ENCODE results near the gene SGF29.
"Not testable (repeated sequence)": the region's sequence is repeated elsewhere in the genome, so short reads cannot be mapped to it uniquely, and the experiment has no call there.

Gene SGF29

DNA sequence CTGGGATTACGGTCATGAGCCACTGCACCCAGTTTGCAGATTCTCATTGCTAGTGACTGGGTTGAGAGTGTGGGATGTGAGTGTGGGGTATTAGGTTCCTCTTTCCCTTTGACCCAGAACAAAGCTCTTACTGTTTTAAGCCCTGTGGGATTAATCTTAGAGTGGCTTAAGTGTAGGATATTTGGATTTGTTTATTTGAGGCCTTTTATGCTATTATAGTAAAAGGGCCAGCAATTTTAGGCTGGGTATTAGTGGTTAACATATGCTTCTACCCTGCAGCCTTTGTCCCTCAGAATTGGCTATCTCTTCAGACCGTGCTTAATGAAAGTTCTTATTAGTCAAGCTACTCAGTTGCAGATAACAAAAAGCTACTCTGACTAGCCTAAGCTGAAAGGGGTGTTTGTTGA, 3.2 kb downstream of the SGF29 start:
- Histone ChIP-seq H3K4me3 (no peak overlapping the region), H3K4me2 (peak overlapping the region in 5 of 11 experiments; percentile 3 to 17 (median 10); a peak in 3 of 22 replicates), H3K9ac (no peak overlapping the region), H3K27ac (no peak overlapping the region), H3K27me3 (no peaks in the 10 kb centered on the region), H4K20me1 (peaks cover 0 to 42% (median 7%) of the 10 kb centered on the region in 11 experiments; a peak in 11 of 22 replicates), H3K4me1 (peaks cover 15 to 41% (median 33%) of the 10 kb centered on the region in 10 experiments), H3K36me3 (peaks cover 26 to 62% (median 44%) of the 10 kb centered on the region in 11 experiments), H3K9me3 (replicated peaks in 1 of 11) (peaks cover 0 to 22% (median 17%) of the 10 kb centered on the region in 11 experiments; a peak in 18 of 22 replicates)
- TF ChIP-seq Cebpa-rat (IDR thresholded peaks at IDR 0.05), result no peak

DNA sequence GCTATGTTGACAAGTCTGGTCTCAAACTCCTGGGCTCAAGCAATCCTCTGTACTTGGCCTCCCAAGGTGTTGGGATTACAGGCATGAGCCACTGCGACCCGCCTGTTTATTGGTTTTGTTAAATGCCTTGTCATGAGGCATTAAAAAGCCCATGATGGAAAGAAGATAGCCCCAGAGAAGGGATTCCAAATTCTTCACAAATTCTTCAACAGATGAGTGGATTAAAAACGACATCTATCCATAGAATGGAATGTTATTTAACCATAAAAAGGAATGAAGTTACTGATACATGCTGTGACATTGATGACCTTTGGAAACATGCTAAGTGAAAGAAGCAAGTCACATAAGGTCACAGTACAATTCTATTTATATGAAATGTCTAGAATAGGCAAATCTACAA, 4.7 kb downstream of the SGF29 start:
- Histone ChIP-seq H4K20me1 (peaks cover 0 to 57% (median 21%) of the 10 kb centered on the region in 11 experiments; a peak in 11 of 22 replicates), H3K27me3 (no peaks in the 10 kb centered on the region), H3K4me2 (no peak overlapping the region), H3K4me3 (no peak overlapping the region), H3K27ac (no peak overlapping the region), H3K4me1 (peaks cover 10 to 32% (median 26%) of the 10 kb centered on the region in 10 experiments), H3K9me3 (replicated peaks in 1 of 11) (peaks cover 0 to 22% (median 17%) of the 10 kb centered on the region in 11 experiments; a peak in 18 of 22 replicates), H3K9ac (no peak overlapping the region), H3K36me3 (peaks cover 26 to 62% (median 44%) of the 10 kb centered on the region in 11 experiments)
- TF ChIP-seq Cebpa-rat (IDR thresholded peaks at IDR 0.05), result no peak

GRCh38 chr16:28561557-28562187, 8.0 kb downstream of the SGF29 start:
- no peak overlapping the region for H3K27ac ChIP-seq
- H3K4me1 ChIP-seq, result peaks cover 0 to 12% (median 6%) of the 10 kb centered on the region in 10 experiments; a peak in 14 of 20 replicates
- peaks cover 39 to 68% (median 55%) of the 10 kb centered on the region in 11 experiments for H3K36me3 ChIP-seq
- no peak for TF ChIP-seq Cebpa-rat (IDR thresholded peaks at IDR 0.05)
- H3K4me3 ChIP-seq, result no peak overlapping the region
- H4K20me1 ChIP-seq, result peaks cover 0 to 46% (median 25%) of the 10 kb centered on the region in 11 experiments; a peak in 11 of 22 replicates
- H3K4me2 ChIP-seq, result no peak overlapping the region
- no peak overlapping the region for H3K9ac ChIP-seq
- no peaks in the 10 kb centered on the region for H3K27me3 ChIP-seq
- H3K9me3 ChIP-seq (replicated peaks in 1 of 11), result peaks cover 18 to 42% (median 35%) of the 10 kb centered on the region in 11 experiments

GRCh38 chr16:28562199-28562598, 8.5 kb downstream of the SGF29 start:
- Histone ChIP-seq H3K9me3 (replicated peaks in 1 of 11) (peaks cover 24 to 47% (median 40%) of the 10 kb centered on the region in 11 experiments), H3K27me3 (no peaks in the 10 kb centered on the region), H3K4me3 (no peak overlapping the region), H3K4me2 (no peak overlapping the region), H3K9ac (no peak overlapping the region), H4K20me1 (peaks cover 0 to 41% (median 21%) of the 10 kb centered on the region in 11 experiments; a peak in 11 of 22 replicates), H3K4me1 (peaks cover 0 to 7% (median 3%) of the 10 kb centered on the region in 10 experiments; a peak in 8 of 20 replicates), H3K27ac (no peak overlapping the region; a peak in 1 of 22 replicates), H3K36me3 (peaks cover 44 to 68% (median 56%) of the 10 kb centered on the region in 11 experiments)
- TF ChIP-seq Cebpa-rat (IDR thresholded peaks at IDR 0.05), result no peak

GRCh38 chr16:28563218-28563617, 9.5 kb downstream of the SGF29 start:
- Histone ChIP-seq H3K9me3 (replicated peaks in 1 of 11) (peaks cover 31 to 53% (median 48%) of the 10 kb centered on the region in 11 experiments), H3K4me1 (peaks cover 0 to 7% (median 2%) of the 10 kb centered on the region in 10 experiments; a peak in 4 of 20 replicates), H3K4me2 (no peak overlapping the region), H3K27me3 (no peaks in the 10 kb centered on the region), H4K20me1 (peaks cover 0 to 37% (median 16%) of the 10 kb centered on the region in 11 experiments; a peak in 10 of 22 replicates), H3K9ac (no peak overlapping the region), H3K36me3 (peaks cover 39 to 68% (median 52%) of the 10 kb centered on the region in 11 experiments), H3K4me3 (no peak overlapping the region), H3K27ac (no peak overlapping the region)
- TF ChIP-seq Cebpa-rat (IDR thresholded peaks at IDR 0.05), result no peak

GRCh38 chr16:28566233-28566925, 12.7 kb downstream of the SGF29 start:
- H3K4me2 ChIP-seq, H3K27me3 ChIP-seq, H3K9ac ChIP-seq, H3K27ac ChIP-seq, H3K4me1 ChIP-seq, H3K4me3 ChIP-seq: not testable (repeated sequence)
- H3K9me3 ChIP-seq (replicated peaks in 1 of 11), result peaks cover 23 to 39% (median 31%) of the 10 kb centered on the region in 11 experiments
- peaks cover 6 to 58% (median 18%) of the 10 kb centered on the region in 11 experiments; a peak in 13 of 22 replicates for H4K20me1 ChIP-seq
- peaks cover 22 to 68% (median 41%) of the 10 kb centered on the region in 11 experiments for H3K36me3 ChIP-seq

- Histone ChIP-seq H3K4me1 (peaks cover 2 to 10% (median 5%) of the 10 kb centered on the region in 10 experiments; a peak in 19 of 20 replicates), H3K4me2 (no peak overlapping the region), H3K36me3 (peaks cover 22 to 59% (median 41%) of the 10 kb centered on the region in 11 experiments), H3K27me3 (no peaks in the 10 kb centered on the region), H3K27ac (no peak overlapping the region), H3K9ac (no peak overlapping the region), H4K20me1 (peaks cover 4 to 58% (median 18%) of the 10 kb centered on the region in 11 experiments; a peak in 15 of 22 replicates), H3K4me3 (no peak overlapping the region), H3K9me3 (replicated peaks in 1 of 11) (peaks cover 23 to 39% (median 31%) of the 10 kb centered on the region in 11 experiments)
- TF ChIP-seq Cebpa-rat (IDR thresholded peaks at IDR 0.05), result no peak
These were observed 13.6 kb downstream of the SGF29 start for GRCh38 chr16:28567292-28567691.

GRCh38 chr16:28569021-28569420, 15.3 kb downstream of the SGF29 start:
- peaks cover 22 to 57% (median 42%) of the 10 kb centered on the region in 11 experiments for H3K36me3 ChIP-seq
- peaks cover 23 to 39% (median 31%) of the 10 kb centered on the region in 11 experiments for H3K9me3 ChIP-seq (replicated peaks in 1 of 11)
- no peaks in the 10 kb centered on the region for H3K27me3 ChIP-seq
- TF ChIP-seq Cebpa-rat (IDR thresholded peaks at IDR 0.05), result no peak
- H3K4me3 ChIP-seq, result no peak overlapping the region
- H3K4me1 ChIP-seq, result peaks cover 12 to 26% (median 20%) of the 10 kb centered on the region in 10 experiments
- H4K20me1 ChIP-seq, result peaks cover 12 to 60% (median 31%) of the 10 kb centered on the region in 11 experiments; a peak in 18 of 22 replicates
- H3K9ac ChIP-seq, result no peak overlapping the region
- no peak overlapping the region for H3K27ac ChIP-seq
- H3K4me2 ChIP-seq, result no peak overlapping the region
